Measurements from ENCODE around the gene BAG5.
A peak's percentile ranks its signal among the peaks of the same experiment; 100 is the strongest.

BAG5 gene

DNA sequence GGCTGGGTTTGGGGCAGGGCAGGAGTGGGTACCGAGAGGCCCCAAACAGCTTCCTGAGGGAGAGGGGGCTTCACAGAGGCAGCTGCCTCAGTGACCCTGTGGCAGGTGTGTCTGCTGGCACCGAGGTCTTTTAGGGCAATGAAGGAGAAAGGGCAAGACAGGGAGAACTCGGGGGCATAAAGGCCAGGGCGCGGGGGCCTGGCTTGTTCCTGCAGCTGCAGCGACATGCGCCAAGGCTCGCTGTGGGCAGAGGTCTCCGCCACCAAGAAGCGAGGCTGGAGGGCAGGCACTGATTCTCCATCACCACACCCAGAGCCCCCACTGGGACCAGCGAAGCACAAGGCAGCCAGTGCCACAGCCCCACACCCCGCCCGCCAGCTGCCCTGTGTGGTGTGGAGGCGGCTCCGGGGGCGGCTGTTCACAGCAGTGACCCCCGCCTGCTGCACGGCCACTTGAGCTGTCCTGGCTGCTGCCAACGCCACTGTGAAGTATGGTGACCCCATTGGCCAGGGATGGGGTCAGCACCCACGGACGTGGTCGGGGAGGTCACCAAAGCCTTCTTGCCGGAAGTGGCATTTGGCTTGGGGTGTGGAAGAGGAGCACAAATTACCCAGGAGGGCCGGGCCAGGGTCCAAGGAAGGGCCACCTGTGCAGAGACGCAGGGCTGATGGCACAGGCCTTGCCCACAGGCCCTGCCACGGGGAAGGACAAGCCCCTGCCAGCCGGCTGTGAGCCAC, 16.4 kb downstream of the BAG5 start:
- DNase-seq = no peak

DNA sequence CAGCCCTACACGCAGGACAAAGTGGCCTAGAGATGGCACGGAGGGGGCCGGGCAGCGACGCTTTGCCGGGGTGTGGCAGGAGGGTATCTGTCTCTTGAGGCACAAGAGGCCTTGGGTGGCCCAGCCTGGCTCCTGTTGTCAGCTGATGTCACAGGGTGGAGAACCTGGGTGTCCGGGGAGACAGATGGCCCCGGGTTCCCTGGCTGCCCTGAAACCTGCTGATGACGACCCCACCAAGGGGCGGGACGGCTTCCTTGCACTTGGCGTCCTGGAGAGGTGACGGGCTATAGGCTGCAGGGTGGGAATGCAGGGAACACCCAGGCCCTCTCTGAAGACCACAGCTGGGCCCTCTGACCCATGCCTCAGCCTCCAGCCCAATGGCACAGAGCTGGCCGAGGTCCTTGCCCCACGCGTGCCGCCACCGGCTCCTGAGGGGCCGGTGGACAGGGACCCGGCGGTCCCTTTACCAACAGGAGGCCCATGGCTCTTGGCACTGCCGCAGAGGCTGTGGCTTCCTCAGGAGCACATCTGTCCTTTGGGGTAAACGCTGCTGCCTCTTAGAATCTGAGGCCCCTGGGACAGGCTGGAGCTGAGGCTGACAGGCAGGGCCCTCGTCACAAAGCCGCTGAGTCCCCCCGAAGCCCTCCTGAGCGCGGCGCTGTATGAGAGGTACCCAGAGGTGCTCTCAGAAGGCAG, 17.1 kb downstream of the BAG5 start:
- DNase-seq = no peak

DNA sequence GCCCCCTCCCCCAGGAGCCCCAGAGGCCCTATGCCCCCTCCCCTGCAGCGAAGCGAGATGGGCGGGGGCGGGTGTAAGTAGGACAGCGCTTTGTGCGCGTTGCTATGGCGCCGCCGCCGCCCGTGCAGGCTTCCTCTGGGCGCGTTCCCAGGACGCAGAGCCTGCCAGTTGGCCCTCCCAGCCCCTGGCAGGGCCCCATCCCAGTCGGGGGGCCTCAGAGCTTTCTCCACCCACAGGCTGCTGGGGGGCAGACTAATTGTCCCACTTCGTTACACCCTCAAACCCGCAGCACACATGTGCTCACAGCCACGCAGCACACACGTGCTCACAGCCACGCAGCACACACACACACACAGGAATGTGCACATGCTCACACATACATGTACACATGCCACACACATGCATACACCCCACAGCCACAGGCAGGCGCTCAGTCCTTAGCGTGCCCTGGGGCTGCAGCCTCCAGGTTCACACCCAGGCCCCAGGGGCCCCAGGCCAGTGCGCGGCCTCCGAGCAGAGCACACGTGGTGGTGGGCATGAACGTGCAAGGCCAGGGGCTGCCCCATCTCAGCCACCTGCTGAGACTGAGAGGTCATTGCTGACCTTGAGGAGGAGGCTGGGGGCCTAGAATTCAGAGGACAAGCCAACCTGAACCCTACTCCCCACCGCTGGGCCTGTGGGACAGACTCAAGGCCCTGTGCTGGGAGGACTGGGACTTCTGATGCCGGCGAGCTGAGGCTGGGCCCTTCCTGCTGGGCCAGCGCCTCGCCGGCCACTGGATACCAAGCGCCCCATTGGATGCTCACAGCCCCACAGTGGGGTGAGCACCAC, 17.9 kb downstream of the BAG5 start:
- DNase-seq = no peak

DNA sequence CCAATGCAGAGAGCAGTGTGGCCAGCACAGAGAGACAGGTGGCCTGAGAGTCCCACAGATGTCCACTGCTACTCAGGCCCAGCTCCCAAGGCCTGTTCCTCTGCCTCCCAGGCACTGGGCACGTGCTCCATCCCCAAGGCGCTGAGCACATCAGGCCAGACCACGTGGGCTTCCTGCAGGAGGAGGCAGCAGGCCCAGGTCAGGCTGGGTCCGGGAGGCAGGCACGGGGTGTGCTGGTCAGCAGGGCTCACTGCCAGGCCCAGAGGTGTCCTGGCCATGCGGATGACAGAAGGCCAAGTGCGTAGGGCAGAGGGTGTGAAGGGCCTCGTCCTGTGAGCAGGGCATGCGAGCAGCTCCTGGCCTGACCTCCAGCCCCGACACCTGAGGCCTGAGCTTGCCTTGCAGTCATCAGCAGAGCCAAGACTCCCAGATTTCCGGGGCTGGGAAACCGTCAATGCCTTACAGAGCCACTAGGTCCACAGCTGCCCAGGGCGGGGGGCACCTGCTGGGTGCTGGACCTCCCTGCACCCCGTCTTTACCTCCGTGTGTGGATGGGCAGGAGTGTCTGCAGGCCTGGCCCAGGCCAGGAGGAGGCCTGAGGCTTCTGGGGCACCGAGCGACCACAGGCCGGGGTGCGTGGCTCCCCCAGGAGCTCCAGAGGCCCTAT, 18.6 kb downstream of the BAG5 start:
- DNase-seq = no peak

DNA sequence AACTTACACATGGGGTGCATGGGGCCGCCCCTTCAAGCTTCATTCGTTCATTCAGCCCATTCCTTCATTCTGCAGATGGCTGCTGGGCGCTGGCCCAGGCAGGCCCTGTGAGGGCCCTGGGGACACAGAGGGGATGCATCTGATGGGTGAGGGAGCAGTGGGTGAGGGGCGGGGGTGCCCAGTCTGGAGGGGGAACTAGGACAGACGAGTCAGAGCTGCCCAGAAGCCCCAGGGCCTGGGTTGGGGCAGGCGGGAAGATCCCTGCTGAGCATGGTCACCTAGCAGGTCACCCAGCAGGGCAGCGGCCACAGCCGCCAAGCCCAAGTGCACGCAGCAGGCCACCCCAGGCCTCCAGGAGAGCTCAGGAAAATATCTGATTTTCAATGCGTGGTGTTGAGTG, 19.3 kb downstream of the BAG5 start:
- peak; percentile 34 for DNase-seq

DNA sequence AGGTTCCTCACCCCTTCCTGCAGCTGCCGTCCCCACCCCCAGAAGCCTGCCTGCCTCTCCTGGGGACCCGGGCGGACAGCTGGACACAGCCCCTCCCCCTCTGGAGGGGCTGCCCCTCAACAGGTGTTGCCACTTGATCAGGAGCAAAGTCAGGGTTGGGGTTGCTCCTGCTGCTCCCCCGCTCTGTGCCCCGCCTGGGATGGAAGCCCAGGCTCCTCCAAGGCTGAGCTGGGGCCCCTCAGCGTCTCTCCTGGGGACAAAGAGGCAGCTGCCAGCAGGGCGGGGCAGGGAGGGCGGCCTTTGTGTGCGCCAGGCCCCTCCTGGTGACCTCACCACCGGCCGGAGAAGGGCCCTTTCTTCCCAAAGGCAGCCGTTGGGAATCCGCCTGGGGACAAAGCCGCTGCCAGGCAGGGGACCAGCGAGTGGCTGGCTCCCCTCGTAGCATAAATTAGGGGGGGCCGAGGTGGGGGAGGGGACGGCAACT, 19.8 kb downstream of the BAG5 start:
- peak; percentile 75 for DNase-seq

DNA sequence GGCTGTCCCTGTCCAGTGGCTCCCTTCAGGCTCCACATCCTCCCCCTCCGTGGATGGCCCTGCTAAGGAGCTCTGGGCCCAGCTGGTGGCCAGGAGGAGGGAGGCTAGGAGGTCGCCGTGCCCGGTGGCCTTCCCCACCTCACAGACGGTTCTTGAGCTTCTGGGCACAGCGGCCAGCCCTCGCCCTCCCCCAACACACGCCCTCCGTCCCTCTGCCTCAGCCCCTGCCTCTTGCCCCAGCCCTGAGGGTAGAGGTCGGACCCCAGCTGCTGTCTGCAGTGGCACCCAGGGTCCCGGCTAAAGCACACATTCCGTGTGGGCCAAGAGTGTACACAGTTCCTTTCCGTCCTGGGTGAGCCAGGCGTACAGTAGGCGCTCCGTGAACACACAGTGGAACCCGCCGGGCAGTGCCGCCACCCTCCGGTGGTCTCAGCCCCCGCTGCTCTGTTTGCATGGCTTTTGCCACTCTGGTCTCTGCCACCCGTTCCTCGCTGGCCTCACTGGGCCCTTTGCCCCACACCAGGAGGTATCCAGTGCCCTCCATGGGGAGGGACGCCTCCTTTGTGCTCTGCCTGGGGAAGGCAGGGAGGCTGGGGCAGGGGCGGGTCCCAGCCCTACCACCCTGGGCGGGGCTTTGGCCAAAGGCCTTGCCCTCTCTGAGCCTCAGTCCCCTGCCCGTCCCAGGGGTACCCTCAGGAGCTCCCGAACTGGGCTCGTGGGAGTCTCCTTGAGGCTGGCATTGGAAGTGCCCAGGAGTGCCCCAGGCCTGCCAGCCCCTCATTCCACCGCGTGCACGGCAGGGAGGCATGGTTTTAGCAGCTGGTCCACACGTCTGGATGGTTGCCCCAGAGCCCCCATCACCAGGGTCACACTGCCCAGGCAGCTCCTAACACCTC, 20.5 kb downstream of the BAG5 start:
- DNase-seq = peak; percentile 53

DNA sequence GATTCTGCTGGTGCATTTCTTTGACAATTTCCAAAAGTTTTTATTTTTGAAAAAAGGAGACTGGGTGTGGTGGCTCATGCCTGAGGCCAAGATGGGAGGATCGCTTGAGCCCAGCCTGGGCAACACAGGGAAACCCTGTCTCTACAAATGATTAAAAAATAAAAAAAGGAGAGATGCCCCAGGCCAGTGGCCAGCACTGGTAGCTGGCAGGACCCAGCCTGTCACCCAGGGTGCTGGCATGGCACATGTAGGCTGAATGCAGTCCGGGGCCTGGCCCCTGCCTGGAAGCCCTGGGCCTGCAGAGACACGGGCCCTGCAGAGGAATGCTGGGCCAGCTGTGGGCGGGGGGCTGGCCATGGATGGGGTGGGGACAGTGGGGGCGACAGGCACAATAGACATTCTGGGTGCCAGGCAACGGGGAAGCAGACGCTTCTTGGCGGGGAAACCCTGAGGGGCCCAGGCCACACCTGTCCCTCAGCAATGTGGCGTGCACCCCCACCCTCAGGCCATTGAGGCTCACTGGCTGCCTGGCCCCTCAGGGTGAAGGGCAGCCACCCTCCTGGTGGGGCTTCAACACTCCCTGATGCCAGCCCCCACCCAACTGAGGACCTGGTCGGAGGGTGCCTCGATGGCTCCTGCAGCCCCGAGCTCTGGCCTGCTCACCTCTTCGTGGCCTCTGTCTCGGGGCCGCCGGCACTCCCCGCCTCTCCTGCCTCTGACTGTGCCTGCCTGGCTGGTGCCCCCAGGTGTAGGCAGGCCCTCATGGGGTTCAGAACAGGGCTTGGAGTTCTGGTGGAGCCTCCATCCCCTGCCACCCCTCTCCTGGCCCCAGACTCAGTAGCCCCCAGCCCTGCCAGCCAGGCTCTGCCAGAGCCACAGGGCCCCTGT, 21.4 kb downstream of the BAG5 start:
- DNase-seq = no peak

DNA sequence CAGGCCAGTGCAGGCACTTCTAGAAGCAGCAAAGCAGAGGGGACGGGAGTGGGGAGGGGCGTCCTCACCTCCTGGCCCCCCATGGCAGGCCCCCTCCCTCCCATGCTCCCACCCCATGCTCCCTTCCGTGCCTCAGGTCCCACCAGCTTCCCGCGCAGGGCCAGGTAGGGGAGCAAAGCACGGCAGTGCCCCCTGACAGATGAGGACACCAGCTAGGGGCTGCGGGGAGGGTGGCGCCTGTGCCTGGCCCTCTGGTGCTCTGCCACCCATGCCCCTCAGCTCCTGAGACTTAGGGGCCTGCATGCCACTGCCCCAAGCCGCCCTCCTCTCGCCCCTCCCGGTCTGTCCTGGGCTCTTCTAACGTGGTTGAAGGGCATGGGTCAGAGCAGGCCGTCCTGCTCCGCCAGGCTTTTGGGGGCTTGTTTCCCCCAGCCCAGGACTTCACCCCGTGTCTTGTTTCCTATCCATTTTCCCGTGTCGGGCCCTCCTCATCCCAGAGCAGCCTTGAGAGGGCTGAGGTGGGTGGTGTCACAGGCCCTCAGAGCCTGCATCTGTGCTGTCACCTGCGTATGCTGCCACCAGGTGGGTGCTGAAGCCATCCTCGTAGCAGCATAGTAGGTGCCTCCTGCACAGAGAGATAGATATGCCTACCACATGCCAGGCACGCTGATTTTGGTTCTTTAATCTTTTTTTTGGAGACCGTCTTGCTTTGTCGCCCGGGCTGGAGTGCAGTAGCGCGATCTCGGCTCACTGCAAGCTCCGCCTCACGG, 23.2 kb downstream of the BAG5 start:
- no peak for DNase-seq

DNA sequence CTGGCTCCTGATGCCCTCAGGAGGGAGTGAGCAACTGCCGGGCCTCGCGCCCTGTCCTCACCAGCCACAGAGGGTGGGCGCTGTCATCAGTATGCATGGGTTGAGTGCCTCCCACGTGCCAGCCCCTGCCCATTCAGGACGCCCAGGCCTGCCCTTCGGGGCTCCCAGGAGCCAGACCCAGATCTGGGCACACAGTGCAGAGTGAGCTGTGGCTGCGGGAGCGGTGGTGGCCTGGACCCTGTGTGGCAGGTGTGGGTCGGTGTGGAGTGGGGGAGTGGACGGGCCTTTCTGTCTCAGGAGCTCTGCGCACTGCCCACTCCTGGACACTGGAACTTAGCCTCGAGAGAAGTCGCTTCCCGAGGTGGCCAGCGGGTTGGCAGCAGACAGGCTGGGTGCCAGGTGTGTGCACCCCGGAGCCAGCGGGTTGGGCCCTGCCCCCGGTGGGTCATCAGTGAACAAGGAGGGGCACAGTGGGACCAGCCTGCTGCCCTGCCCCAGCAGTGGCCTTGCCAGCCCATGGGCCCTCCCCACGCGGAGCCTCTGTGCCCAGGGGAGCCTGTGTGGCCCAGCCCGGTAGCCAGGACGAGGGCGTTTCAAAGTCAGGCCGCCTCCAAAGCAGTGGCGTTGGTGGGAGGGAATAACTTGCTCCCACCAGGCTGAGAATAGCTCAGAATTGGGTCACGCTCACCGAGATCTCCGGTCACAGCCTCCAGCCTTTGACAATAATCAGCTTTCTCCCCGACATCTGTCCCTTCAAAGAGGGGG, 24.0 kb downstream of the BAG5 start:
- DNase-seq = no peak

DNA sequence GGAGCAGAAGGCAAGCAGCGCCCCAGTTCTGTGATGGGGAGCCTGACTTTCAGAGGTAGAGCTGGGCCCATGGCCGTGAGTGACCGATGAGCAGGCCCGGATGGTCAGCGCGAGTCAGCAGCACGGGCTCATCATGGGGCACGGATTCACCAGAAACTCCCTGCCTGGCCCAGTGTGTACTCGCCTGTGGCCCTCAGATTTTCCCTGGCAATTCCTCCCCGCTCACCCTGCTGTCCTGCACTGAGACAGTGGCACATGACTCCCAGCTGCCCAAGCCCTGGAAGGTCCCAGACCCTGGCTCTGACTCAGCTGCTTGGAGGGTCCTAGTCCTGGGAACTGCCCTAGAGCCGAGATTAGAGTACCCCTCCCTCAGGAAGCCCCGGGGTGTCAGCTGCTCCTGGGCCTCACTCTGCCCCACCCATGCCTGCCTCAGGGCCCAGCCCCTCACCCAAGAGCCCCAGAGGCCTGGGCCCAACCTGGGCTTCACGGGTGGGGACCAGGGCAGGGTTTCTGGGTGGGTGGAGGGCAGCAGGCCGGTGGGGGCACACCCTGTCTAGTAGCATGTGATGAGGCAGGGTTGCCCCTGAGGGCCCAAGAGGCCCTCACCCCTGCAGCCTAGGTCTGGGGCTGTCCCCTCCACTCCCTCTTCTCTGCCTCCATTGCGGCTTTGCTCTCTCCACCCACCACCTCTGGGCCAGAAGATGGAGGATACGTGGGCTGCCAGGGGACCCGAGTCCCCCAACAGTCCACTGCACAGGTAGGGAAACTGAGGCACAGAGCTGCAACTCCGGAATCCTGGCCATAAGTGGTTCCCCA, 25.1 kb downstream of the BAG5 start:
- no peak for DNase-seq

DNA sequence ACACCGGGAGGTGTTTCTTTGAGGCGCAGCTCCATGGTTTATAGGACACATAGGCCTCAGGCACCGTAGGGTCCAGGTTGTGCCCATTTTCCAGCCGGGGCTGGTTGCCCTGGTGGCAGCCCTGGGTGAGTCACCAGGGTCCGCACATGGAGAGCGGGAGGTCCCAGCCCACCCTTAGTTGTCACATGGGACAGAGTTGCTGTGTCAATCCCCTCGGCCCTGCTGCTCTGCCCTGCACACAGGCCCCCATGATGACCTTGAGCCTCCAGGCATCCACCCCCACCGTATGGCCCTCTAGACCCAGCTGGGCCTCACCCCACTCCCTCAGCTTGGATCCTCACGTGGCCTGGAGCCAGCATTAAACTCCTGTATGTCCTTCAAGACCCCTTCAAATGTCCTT, 25.8 kb downstream of the BAG5 start:
- no peak for DNase-seq

DNA sequence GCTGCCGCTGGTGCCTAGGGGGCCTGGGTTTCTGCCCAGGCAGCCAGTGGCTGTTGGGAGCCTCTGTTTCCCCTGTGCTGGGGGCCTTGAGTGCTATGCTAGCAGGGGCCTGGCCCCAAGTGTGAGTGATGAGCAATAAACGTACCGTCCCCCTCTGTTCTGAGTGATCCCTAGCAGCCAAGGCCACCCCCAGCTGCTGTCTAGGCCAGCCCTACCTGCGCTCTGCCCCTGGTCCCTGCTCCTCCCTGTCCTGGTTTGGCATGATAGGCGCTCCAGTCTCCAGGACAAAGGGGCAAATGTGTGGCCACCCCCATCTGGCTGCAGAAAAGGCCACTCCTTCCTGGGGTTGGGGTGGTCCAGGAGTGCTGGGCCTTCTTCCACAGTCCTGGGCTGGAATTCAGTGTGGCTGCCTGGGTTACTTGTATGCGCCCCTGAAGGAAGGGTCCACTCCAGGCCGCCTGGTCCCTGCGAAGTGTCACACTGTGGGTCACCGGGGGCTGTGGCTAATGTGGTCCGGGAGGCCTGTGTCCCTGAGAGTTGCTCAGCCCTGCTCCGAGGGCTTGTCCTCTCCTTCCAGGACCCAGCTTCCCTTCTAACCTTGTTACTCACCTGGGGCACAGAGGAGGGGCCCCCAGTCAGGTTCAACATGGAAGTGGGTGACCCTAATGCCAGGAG, 26.4 kb downstream of the BAG5 start:
- DNase-seq = no peak

DNA sequence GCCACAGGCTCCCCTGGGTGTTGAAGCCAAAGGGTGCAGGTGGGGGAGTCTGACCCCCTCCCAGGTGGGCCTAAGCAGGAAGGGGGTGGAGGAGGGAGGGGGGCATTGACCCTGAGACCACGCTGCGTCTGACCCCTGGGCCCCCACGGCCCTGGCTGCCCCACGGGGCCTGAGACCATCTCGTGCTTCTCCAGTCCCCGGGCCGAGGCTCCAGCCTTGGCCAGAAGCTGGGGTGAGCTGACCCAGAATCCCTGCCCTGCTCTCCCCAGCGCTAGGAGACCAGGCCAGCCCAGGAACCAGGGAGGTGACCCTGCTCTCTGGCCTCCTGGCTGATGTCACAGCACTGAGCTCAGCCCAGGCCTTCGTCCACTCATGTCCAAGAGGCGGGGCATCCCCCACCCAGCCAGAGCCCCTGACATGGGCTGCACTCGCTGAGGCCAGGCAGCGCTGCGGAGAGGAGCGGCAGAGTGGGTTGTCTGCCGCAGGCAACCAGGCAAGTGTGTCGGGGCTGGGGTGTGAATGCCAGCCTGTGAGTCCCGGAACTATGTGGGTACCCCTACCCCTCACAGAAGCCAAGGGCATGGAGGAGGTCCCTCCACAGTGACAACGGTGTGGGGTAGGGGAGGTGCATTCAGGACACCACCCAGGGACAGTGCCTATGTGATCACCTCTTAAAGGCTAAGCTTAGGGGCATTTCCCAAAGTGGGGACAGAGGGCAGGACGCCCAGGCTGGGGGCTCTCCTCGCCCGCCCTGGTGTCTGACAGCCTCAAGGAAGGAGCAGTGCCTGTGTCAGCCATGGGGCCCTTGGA, 27.2 kb downstream of the BAG5 start:
- DNase-seq = no peak

DNA sequence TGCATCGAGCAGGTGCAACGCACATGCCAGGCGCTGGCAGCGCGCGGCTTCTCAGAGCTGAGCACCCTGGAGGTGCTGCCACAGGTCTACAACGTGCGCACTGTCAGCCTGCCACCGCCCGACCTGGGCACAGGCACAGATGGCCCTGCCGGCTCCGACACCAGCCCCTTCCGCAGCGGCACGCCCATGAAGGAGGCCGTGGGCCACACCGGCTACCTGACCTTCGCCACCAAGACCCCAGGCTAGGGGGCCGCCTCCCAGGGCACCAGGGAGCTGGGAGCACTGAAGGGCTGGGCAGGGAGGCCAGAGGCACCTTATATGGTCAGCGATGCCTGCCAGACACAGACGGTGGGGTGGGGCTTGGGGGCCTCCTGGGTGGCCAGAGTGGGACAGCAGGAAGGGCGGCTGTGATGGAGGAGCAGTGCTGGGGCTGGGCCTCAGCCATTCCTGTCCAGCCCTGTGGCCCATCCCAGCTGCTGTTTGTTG, 27.8 kb downstream of the BAG5 start:
- no peak for DNase-seq

DNA sequence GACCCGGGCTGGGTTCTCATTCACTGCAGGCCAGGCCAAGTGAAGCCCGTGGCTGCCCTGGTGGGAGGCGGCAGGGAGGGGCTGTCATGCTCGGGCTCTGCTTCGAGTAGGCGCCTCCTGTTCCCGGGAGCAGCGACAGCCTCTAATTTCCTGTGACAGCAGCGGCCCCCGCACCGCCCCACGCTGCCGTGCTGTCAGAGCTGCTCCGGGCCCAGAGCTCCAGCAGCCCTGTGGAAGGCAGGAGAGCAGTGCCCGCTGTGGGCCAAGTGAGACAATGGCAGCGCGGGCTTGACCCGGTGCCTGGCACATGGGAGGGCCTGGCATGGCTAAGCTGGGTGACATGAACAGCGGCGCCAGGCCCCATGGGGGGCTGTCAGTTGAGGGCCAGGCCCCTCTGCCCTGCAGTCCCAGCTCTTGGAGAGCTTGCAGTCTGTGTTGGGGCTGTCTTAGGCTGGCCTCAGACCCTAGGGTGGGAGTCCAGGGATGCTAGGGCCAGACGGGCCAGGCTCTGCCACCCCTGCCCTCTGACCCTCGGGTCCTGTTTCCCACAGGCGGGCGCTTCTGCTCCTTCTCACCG, 28.4 kb downstream of the BAG5 start:
- DNase-seq = no peak
